ENCODE results near the gene UCHL3.
"Not testable (repeated sequence)": the region's sequence is repeated elsewhere in the genome, so short reads cannot be mapped to it uniquely, and the experiment has no call there.

Gene UCHL3

DNA sequence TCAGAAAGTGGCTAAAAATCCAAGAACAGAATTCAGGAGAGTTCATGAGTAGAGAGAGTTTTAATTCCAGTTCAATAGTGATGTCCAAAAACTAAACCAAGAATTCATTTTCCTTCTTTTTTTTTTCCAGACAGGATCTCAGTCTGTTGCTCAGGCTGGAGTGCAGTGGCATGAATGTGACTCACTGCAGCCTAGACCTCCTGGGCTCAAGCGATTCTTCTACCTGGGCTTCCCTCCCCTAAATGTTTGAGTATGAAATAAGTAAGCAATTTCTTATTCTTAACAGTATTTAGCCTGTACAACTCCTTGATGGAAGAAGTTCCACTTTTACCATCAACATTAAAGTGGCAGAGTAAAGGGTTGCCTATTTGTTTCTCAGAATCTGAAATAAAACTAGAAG, 15.7 kb upstream of the UCHL3 start:
- H3K4me3 ChIP-seq (ENCODE audit: low read depth, low read length): no peak overlapping the region
- no peak for TF ChIP-seq CTCF (IDR thresholded peaks at IDR 0.05; ENCODE audit: insufficient read depth, low read depth, low read length, missing control alignments)
- DNase-seq (ENCODE audit: low read depth): no peak

- peak within 1 kb of the TSS; percentile 71 for H3K4me3 ChIP-seq (ENCODE audit: low read depth, low read length)
- DNase-seq (ENCODE audit: low read depth): peak; percentile 88
- TF ChIP-seq CTCF (IDR thresholded peaks at IDR 0.05; ENCODE audit: insufficient read depth, low read depth, low read length, missing control alignments): peak; percentile 14
These were observed 11.9 kb upstream of the UCHL3 start, which contains the start of gene COMMD6 for GRCh38 chr13:75537401-75538365. Gene COMMD6 (minus strand): TSS chr13:75537841. CDS start chr13:75537805, 36 bp downstream.

DNA sequence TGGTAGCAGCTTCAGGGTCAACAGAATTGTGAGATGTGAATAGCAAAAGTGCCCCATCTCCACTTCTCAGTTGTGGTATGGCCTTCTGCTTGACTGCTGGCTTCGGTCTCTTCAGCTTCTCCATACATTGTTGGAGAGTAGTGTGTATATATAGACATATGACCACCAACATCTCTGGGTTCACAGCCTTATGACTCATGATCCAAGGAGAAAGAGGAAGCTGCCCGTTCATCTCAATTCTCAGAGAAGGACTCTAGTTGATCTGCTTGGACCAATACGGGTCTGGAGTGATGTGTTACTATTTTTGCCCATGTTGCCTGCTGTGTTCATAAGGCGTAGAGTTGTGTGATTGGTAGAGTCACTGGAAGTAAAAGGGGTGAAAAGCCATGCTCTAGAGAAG, 8.3 kb upstream of the UCHL3 start:
- DNase-seq (ENCODE audit: low read depth): peak; percentile 11

DNA sequence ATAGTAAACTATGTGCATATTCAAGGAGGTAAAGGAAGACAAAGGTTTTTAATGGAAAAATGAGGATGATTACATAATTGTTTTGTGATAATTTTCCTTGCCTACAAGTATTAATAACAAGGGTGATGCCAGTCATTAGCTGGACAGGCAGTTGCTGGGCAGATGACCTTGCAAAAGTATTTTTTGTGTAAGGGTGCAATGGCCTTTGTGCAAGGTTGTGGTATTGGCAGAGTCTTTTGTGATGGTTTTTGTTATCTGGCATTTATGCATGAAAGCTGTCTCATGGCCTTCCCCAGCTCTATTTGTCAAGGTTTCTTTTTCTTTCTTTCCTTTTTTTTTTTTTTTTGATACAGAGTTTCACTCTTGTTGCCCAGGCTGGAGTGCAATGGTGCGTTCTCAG, 7.6 kb upstream of the UCHL3 start:
- no peak for TF ChIP-seq CTCF (IDR thresholded peaks at IDR 0.05; ENCODE audit: insufficient read depth, low read depth, low read length, missing control alignments)
- no peak overlapping the region for H3K4me3 ChIP-seq (ENCODE audit: low read depth, low read length)
- no peak for DNase-seq (ENCODE audit: low read depth)

More for the DNA sequence above, 8.3 kb upstream of the UCHL3 start:
- H3K4me3 ChIP-seq (ENCODE audit: low read depth, low read length): no peak overlapping the region
- TF ChIP-seq CTCF (IDR thresholded peaks at IDR 0.05; ENCODE audit: insufficient read depth, low read depth, low read length, missing control alignments): no peak

GRCh38 chr13:75544681-75545330, 4.8 kb upstream of the UCHL3 start:
- no peak for TF ChIP-seq CTCF (IDR thresholded peaks at IDR 0.05; ENCODE audit: insufficient read depth, low read depth, low read length, missing control alignments)
- H3K4me3 ChIP-seq (ENCODE audit: low read depth, low read length): no peak overlapping the region
- DNase-seq (ENCODE audit: low read depth): no peak

- H3K4me3 ChIP-seq (ENCODE audit: low read depth, low read length); DNase-seq (ENCODE audit: low read depth): not testable (repeated sequence)
These were observed 4.2 kb upstream of the UCHL3 start for GRCh38 chr13:75545386-75545785.

GRCh38 chr13:75547917-75548316, 1.7 kb upstream of the UCHL3 start:
- TF ChIP-seq CTCF (IDR thresholded peaks at IDR 0.05; ENCODE audit: insufficient read depth, low read depth, low read length, missing control alignments): no peak
- no peak for DNase-seq (ENCODE audit: low read depth)

More at GRCh38 chr13:75547917-75548316, 1.7 kb upstream of the UCHL3 start:
- no peak overlapping the region for H3K4me3 ChIP-seq (ENCODE audit: low read depth, low read length)
